HG02970 (cell line): ENCODE data around the gene SLC46A2.

Experiments
- ATAC-seq: cut with Tn5 transposase; IDR thresholded peaks from one replicate; pipeline ENCODE4 v1.9.1; 2021; ENCODE audit warnings: mild to moderate bottlenecking, moderate library complexity, moderate number of reproducible peaks; ENCODE audit not compliant: unreplicated experiment, low FRiP score

The SLC46A2 gene, protein sequence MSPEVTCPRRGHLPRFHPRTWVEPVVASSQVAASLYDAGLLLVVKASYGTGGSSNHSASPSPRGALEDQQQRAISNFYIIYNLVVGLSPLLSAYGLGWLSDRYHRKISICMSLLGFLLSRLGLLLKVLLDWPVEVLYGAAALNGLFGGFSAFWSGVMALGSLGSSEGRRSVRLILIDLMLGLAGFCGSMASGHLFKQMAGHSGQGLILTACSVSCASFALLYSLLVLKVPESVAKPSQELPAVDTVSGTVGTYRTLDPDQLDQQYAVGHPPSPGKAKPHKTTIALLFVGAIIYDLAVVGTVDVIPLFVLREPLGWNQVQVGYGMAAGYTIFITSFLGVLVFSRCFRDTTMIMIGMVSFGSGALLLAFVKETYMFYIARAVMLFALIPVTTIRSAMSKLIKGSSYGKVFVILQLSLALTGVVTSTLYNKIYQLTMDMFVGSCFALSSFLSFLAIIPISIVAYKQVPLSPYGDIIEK

DNA sequence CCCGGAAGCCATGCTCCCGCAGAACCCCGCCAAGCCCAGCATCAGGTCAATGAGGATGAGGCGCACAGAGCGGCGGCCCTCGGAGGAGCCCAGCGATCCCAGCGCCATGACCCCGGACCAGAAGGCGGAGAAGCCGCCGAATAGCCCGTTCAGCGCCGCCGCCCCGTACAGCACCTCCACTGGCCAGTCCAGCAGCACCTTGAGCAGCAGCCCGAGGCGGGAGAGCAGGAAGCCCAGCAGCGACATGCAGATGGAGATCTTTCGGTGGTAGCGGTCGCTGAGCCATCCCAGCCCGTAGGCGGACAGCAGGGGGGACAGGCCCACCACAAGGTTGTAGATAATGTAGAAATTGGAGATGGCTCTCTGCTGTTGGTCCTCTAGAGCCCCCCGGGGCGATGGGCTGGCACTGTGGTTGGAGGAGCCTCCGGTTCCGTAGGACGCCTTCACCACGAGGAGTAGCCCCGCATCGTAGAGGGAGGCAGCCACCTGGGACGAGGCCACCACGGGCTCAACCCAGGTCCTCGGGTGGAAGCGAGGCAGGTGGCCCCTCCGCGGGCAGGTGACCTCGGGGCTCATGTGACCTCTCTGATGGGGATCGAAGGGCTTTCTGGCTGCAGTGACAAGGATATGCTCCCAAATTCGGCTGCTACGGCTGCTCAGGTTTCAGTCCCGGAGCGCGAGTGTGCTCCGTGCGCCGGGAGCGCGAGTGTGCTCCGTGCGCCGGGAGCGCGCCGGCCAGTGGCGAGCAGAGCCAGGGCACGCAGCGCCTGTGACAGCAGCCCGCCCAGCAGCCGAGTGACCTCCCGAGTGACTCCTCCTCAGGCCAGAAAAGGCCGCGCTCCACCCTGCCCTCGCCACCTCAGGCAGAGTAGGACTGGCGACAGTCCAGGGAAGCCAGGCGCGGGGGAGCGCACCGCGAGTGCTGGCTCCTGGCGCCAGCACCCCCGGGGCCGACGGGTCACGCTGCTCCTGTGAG, at the start of gene SLC46A2:
Gene SLC46A2, minus strand, starts transcription at position 771 of the 976 bp plus-strand sequence. Its CDS starts 195 bp downstream, at position 576.
- ATAC-seq: no peak

- no peak for ATAC-seq
These were observed 48.7 kb upstream of the SLC46A2 start for GRCh38 chr9:112939418-112939817.

- no peak for ATAC-seq
These were observed 43.0 kb upstream of the SLC46A2 start for GRCh38 chr9:112933696-112934095.

DNA sequence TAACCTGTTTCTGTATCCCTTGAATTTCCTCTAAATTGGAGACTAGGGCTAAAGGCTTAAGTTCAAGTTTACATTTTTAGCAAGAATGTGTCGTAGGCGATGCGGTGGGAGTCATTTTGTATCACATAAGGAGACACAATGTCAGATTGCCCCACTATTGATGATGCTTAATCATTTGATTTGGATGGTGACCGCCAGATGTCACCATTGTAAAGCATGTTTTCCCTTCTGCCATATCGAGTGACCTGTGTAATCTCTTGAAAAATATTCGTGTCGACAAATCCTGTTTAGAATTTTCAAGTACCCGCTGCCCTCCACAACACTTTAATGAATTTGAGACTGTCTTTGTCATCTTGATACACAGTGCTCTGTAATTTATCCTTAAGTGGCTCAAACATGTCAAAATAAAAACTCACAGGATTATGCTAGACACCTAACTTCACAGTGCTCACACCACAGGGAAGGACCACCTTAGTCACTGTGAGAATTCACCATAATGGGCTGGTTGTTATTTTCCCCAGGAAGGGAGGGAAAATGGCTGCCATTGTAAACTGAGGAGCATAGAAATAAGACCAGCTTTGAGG, 34.5 kb upstream of the SLC46A2 start:
- ATAC-seq: no peak

DNA sequence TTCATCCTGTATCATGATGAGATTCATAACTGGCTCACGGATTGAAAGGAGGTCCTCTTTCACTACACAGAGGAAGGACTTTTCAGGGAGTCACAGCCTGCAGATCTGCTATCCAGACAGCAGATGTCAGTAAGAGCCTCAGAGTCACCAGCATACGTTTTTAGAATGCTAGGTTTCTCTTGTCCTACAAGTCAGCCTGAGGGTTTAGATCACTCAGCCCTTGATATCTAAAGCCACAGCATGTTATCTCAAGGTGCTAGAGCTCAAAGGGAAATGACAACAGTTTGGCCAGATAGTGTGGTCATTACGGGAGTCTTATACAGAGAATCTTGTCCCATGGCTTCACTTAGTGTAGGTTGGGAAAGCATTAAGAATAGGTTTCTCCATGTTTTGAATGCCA, 30.9 kb upstream of the SLC46A2 start:
- ATAC-seq: no peak

DNA sequence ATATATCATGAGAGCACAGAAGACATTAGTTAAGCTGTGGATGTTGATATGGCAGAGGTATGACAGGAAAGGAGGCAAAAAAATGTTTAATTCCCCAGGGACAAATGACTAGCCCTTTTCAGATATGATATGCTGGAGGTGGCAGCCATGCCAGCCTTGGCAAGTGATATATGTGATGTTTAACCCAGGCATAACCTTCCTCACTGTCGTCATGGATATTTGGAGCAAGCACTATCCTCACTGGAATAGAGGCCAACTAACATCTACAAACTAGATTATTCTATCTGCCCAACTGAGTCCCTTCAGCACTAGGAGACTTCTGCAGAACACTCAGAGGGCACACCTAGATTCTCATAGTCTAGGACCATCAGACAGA, 27.3 kb upstream of the SLC46A2 start:
- ATAC-seq: no peak

DNA sequence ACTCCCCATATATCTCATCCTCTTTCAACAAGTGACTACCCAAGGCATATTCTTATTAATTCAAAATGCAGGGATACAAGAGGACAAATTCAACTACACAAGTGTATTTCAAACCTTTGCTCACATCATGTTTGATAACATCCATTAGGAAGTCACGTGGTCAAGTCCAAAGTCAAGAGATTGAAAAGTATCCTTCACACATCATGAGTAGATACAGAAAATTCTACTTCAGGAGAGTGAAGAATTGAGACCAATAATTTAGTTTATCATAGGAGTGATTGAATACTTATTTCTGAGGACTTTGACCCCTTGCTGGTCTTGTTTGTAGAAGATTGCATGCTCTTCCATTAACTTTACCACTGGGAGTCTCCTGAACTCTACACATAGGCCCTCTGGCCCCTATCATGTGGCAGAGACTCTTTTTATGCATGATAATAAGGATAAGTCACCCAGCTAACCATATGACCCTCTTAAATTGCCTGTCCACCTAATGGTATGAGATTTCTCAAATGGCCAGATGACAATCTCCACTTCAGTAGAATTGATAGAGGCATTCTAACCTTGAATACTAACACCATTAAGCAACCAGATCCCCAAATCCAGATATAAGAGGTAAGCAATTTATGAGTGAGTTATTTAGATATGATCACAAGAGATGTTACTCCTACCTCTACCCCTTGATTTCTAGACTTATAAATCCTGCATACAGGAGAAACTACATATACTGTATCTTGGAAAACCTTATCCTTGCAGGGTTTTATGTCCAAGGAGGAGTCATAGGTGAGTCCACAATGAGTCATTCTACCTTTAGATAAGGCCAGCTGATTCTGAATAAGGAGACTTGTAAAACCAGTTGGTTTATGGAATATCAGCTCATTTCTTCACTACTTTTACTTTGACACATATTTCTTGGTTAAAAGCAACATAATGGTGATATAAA, 26.6 kb upstream of the SLC46A2 start:
- no peak for ATAC-seq

DNA sequence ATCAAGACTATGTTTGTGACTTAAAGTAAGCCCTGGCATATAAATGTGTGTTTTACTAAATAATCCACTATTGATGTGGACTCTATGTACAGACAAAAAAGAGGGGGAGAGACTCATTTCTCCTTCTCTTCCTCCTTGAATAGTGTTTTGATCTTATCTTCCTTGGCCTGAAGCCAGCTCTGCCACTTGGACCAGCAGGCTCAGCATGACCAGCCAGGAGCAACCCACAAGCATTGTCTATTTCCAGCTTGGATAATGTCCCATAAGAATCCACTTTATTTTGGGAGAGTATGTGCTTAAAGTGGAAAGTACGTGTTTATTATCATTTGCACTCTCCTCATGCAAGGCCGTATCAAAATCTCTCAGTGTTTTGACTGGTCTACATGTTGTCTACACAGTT, 23.8 kb upstream of the SLC46A2 start:
- no peak for ATAC-seq

DNA sequence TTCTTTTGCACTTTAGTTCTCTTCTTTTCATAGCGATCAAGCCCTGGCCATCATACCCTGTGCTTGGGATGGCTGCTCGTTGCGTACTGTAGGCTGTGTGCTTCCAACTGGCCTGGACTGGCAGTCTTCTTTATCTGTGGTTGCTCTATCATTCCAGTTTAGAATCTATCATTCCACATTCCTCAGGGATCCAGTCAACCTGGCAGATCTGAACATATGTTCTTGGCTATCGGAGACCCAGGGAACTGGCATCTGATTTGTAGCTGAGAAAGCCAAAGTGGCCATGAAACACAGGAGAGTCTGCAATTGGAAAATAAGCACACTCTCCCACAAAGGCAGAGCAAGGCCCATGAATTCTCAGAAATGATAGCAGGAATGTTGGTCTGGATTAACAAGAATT, 22.6 kb upstream of the SLC46A2 start:
- no peak for ATAC-seq

GRCh38 chr9:112912636-112913035, 22.0 kb upstream of the SLC46A2 start:
- ATAC-seq: no peak

- no peak for ATAC-seq
These were observed 21.1 kb upstream of the SLC46A2 start for GRCh38 chr9:112911736-112912135.

DNA sequence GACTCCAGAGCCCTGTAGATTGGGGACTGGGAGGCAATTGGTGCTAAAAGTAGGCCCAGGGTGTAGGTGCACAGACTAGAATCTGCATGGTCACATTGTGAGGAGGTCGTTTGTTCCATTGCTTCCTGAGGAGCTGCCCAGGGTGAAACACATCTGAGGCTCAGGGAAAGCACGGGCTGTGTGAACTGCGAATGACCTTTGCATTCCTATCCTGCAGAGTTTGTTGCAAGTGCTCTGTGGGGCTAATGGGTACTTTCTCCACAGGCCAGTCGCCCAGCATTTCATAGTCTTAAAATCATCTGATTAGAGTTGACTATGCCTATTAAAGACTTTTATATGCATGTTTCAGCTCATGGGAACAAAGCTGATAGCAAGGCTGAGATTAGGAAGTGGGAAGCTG, 14.4 kb upstream of the SLC46A2 start:
- ATAC-seq: no peak

DNA sequence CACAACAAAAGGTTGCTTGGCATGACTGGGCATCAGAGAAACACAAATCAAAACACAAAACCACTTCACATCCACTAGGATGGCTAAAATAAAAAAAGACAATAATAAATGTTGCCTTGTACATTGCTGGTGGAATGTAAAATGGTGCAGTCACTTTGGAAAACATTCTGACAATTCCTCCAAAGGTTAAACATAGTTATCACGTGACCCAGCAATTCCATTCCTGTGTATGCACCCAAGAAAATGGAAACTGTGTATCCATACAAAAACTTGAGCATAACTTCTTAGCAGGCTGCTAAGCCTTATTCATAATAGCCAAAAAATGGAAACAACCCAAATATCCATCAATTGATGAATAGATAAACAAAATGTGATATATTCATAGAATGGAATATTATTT, 10.2 kb upstream of the SLC46A2 start:
- ATAC-seq: no peak

GRCh38 chr9:112900488-112900887, 9.8 kb upstream of the SLC46A2 start:
- no peak for ATAC-seq

GRCh38 chr9:112898872-112899311, 8.2 kb upstream of the SLC46A2 start:
- no peak for ATAC-seq

GRCh38 chr9:112896131-112896530, 5.5 kb upstream of the SLC46A2 start:
- no peak for ATAC-seq

- no peak for ATAC-seq
These were observed 4.0 kb upstream of the SLC46A2 start for GRCh38 chr9:112894699-112895098.

GRCh38 chr9:112894041-112894440, 3.4 kb upstream of the SLC46A2 start:
- ATAC-seq: no peak

- no peak for ATAC-seq
These were observed 2.3 kb upstream of the SLC46A2 start for GRCh38 chr9:112892981-112893380.

GRCh38 chr9:112891521-112891920, 845 bp upstream of the SLC46A2 start:
- ATAC-seq: no peak
